ENCODE measurements around the gene PINK1. TPM values are rescaled to one million over a fixed set of nuclear protein-coding genes. Genes with fewer than 3 reads are reported as not detected.

PINK1 gene
- total and polyA plus RNA-seq, 5 experiments from 2014 or later, result 18.4 to 31.9 (median 26.3) TPM

Other genes with a start within 250 kb of the PINK1 start
- gene CAMK2N1, start 147.2 kb upstream of the PINK1 start, total RNA-seq, result 1 to 10 TPM; 5.0 to 5.6 TPM
- gene CAMK2N1, start 147.2 kb upstream of the PINK1 start, polyA plus RNA-seq, result under 1 TPM; 0.23 to 0.34 (median 0.25) TPM
- gene MUL1, start 125.3 kb upstream of the PINK1 start, total RNA-seq, result 10 to 100 TPM; 17.4 to 19.6 TPM
- gene MUL1, start 125.3 kb upstream of the PINK1 start, polyA plus RNA-seq, result 10 to 100 TPM; 23.4 to 36.2 (median 30.3) TPM
- gene FAM43B, start 80.9 kb upstream of the PINK1 start, total RNA-seq, result not detected
- not detected for gene FAM43B, start 80.9 kb upstream of the PINK1 start, polyA plus RNA-seq
- not detected for gene CDA, start 44.4 kb upstream of the PINK1 start, total RNA-seq
- gene CDA, start 44.4 kb upstream of the PINK1 start, polyA plus RNA-seq, result not detected
- 100 to 1,000 TPM; 115 to 118 TPM for gene DDOST, start 27.9 kb downstream of the PINK1 start, total RNA-seq
- gene DDOST, start 27.9 kb downstream of the PINK1 start, polyA plus RNA-seq, result 100 to 1,000 TPM; 209 to 255 (median 225) TPM
- gene KIF17, start 84.5 kb downstream of the PINK1 start, total RNA-seq, result not detected
- gene KIF17, start 84.5 kb downstream of the PINK1 start, polyA plus RNA-seq, result not detected
- gene SH2D5, start 99.2 kb downstream of the PINK1 start, total RNA-seq, result not detected
- gene SH2D5, start 99.2 kb downstream of the PINK1 start, polyA plus RNA-seq, result not detected
- gene HP1BP3, start 153.8 kb downstream of the PINK1 start, total RNA-seq, result 100 to 1,000 TPM; 335 to 362 TPM
- 100 to 1,000 TPM; 220 to 282 (median 278) TPM for gene HP1BP3, start 153.8 kb downstream of the PINK1 start, polyA plus RNA-seq